Measurements from ENCODE around the gene AZIN2.
"Not testable (repeated sequence)": the region's sequence is repeated elsewhere in the genome, so short reads cannot be mapped to it uniquely, and the experiment has no call there.

The AZIN2 gene

GRCh38 chr1:33120436-33121231 is 39.7 kb downstream of the AZIN2 start:
- no peak overlapping the region for H3K4me3 ChIP-seq
- H3K9me3 ChIP-seq, result no peaks in the 10 kb centered on the region
- intact Hi-C loops (cut with DNase I; ENCODE audit: low total_unique reads), result no loop called here
- no peak for DNase-seq
- no peak overlapping the region for H3K27ac ChIP-seq
- H3K4me1 ChIP-seq, result no peaks in the 10 kb centered on the region
- H3K36me3 ChIP-seq, result no peaks in the 10 kb centered on the region
- TF ChIP-seq, protein P1, sequence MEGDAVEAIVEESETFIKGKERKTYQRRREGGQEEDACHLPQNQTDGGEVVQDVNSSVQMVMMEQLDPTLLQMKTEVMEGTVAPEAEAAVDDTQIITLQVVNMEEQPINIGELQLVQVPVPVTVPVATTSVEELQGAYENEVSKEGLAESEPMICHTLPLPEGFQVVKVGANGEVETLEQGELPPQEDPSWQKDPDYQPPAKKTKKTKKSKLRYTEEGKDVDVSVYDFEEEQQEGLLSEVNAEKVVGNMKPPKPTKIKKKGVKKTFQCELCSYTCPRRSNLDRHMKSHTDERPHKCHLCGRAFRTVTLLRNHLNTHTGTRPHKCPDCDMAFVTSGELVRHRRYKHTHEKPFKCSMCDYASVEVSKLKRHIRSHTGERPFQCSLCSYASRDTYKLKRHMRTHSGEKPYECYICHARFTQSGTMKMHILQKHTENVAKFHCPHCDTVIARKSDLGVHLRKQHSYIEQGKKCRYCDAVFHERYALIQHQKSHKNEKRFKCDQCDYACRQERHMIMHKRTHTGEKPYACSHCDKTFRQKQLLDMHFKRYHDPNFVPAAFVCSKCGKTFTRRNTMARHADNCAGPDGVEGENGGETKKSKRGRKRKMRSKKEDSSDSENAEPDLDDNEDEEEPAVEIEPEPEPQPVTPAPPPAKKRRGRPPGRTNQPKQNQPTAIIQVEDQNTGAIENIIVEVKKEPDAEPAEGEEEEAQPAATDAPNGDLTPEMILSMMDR (IDR thresholded peaks at IDR 0.05), result no peak
- peaks cover 0 to 3% of the 10 kb centered on the region in 2 donors for H3K27me3 ChIP-seq

GRCh38 chr1:33121728-33122127 is 40.8 kb downstream of the AZIN2 start:
- Histone ChIP-seq H3K4me1 (peaks cover 0 to 7% (median 3%) of the 10 kb centered on the region in 4 donors), H3K27ac (no peak overlapping the region), H3K27me3 (peaks cover 0 to 3% of the 10 kb centered on the region in 2 donors), H3K4me3 (no peak overlapping the region), H3K9me3 (no peaks in the 10 kb centered on the region), H3K36me3 (no peaks in the 10 kb centered on the region)
- TF ChIP-seq, protein P1 (IDR thresholded peaks at IDR 0.05), result no peak
- DNase-seq, result no peak
- intact Hi-C loops (cut with DNase I; ENCODE audit: low total_unique reads), result no loop called here

GRCh38 chr1:33122483-33123178 is 41.7 kb downstream of the AZIN2 start:
- H3K27ac ChIP-seq, result no peak overlapping the region
- no peaks in the 10 kb centered on the region for H3K9me3 ChIP-seq
- H3K36me3 ChIP-seq, result no peaks in the 10 kb centered on the region
- peaks cover 0 to 3% of the 10 kb centered on the region in 2 donors for H3K27me3 ChIP-seq
- TF ChIP-seq, protein P1 (IDR thresholded peaks at IDR 0.05), result no peak
- peaks cover 0 to 9% (median 4%) of the 10 kb centered on the region in 4 donors for H3K4me1 ChIP-seq
- intact Hi-C loops (cut with DNase I; ENCODE audit: low total_unique reads), result no loop called here
- H3K4me3 ChIP-seq, result no peak overlapping the region
- DNase-seq, result no peak

DNA sequence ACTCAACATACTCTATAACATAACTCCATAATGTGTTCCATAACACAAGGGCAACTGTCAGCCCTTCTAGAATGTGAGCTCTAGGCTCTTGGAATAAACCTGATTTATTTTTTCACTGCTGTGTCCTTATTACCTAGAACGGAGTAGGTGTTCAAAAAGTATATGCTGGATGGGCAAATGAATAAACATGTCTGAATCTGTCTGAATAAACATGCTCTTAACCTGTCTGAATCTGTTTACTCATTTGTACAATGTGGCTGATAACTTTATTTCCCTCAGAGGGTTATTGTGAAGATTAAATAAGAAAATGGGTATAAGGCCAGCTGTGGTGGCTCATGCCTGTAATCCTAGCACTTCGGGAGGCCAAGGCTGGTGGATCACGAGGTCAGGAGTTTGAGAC is 42.3 kb downstream of the AZIN2 start:
- TF ChIP-seq, protein P1 (IDR thresholded peaks at IDR 0.05), result no peak
- intact Hi-C loops (cut with DNase I; ENCODE audit: low total_unique reads), result no loop called here
- Histone ChIP-seq H3K4me1 (peaks cover 0 to 16% (median 7%) of the 10 kb centered on the region in 4 donors), H3K27ac (no peak overlapping the region), H3K9me3 (no peaks in the 10 kb centered on the region), H3K36me3 (no peaks in the 10 kb centered on the region), H3K27me3 (peaks cover 0 to 3% of the 10 kb centered on the region in 2 donors), H3K4me3 (no peak overlapping the region)
- no peak for DNase-seq

- H3K9me3 ChIP-seq; H3K36me3 ChIP-seq; H3K4me3 ChIP-seq; intact Hi-C loops (cut with DNase I; ENCODE audit: low total_unique reads); DNase-seq; H3K27me3 ChIP-seq; H3K27ac ChIP-seq: not testable (repeated sequence)
- H3K4me1 ChIP-seq, result peaks cover 0 to 16% (median 7%) of the 10 kb centered on the region in 4 donors
These were observed 43.7 kb downstream of the AZIN2 start for GRCh38 chr1:33124647-33125046.

GRCh38 chr1:33126411-33127000 is 45.6 kb downstream of the AZIN2 start:
- Histone ChIP-seq H3K36me3 (no peaks in the 10 kb centered on the region), H3K27me3 (no peaks in the 10 kb centered on the region), H3K4me1 (peaks cover 0 to 16% (median 7%) of the 10 kb centered on the region in 4 donors), H3K9me3 (no peaks in the 10 kb centered on the region), H3K4me3 (peak overlapping the region; percentile 62 to 65), H3K27ac (peak overlapping the region; percentile 59 to 83)
- TF ChIP-seq, protein P1 (IDR thresholded peaks at IDR 0.05), result no peak
- DNase-seq, result no peak
- intact Hi-C loops (cut with DNase I; ENCODE audit: low total_unique reads), result no loop called here

Measured in tibial artery (tissue), 4 donors.